IPS-15b (cell line): ENCODE results near the gene CPVL.

Experiments
- H3K27me3 ChIP-seq: one replicate; pipeline ENCODE4 v1.6.1; 2013; ENCODE audit warnings: low read length; ENCODE audit not compliant: control insufficient read depth, insufficient read depth
- H3K36me3 ChIP-seq: one replicate; pipeline ENCODE4 v1.6.1; 2013; ENCODE audit warnings: low read length; ENCODE audit not compliant: control insufficient read depth, insufficient read depth
- H3K4me1 ChIP-seq: one replicate; pipeline ENCODE4 v1.6.1; 2013; ENCODE audit warnings: mild to moderate bottlenecking, low read length; ENCODE audit not compliant: control insufficient read depth, insufficient read depth
- H3K4me3 ChIP-seq: one replicate; pipeline ENCODE4 v1.5.1; 2013; ENCODE audit warnings: low read depth, low read length
- H3K9ac ChIP-seq: one replicate; pipeline ENCODE4 v1.6.1; 2013; ENCODE audit warnings: low read depth, mild to moderate bottlenecking, low read length
- H3K9me3 ChIP-seq: one replicate; pipeline ENCODE4 v1.6.1; 2013; ENCODE audit warnings: mild to moderate bottlenecking, low read length; ENCODE audit not compliant: control insufficient read depth, insufficient read depth

Gene CPVL

DNA sequence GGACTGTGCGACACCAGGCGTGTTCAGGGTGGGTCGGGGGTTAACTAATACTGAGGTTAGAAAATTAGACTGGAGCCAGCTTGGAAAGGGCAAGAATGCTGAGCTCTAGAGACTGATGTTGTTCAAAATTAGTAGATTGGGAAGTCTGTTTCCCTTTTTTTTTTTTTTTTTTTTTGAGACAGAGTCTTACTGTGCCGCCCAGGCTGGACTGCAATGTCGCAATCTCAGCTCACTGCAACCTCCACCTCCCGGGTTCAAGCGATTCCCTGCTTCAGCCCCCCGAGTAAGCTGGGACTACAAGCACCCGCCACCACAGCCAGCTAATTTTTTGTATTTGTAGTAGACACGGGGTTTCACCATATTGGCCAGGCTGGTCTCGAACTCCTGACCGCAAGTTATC, 2.7 kb upstream of the CPVL start:
- peaks cover 8% of the 10 kb centered on the region for H3K4me1 ChIP-seq
- H3K9ac ChIP-seq = no peak overlapping the region
- H3K4me3 ChIP-seq = no peak overlapping the region
- H3K9me3 ChIP-seq = no peaks in the 10 kb centered on the region
- peaks cover 20% of the 10 kb centered on the region for H3K27me3 ChIP-seq
- H3K36me3 ChIP-seq = no peaks in the 10 kb centered on the region

DNA sequence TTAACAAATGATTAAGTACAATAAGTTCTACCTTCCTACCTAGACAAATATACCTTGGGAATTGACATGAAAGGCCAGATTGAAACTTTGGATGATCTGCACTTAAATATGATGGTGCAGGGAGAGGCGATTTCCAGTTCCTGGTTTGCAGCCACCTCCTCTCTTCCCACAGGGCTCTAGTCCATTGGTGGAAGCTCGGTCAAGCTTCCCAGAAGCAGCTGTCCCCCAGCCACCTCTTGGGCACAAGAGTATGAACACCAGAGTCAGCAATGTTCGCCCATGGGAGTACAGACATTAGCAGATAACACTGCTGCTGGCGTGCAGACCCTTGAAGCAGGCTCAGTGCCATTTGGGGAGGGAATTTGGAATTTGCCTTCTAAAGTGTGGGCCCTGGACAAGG, 1.5 kb upstream of the CPVL start:
- H3K4me3 ChIP-seq = no peak overlapping the region
- H3K4me1 ChIP-seq = peaks cover 8% of the 10 kb centered on the region
- no peaks in the 10 kb centered on the region for H3K9me3 ChIP-seq
- no peak overlapping the region for H3K9ac ChIP-seq
- peaks cover 20% of the 10 kb centered on the region for H3K27me3 ChIP-seq
- H3K36me3 ChIP-seq = no peaks in the 10 kb centered on the region

DNA sequence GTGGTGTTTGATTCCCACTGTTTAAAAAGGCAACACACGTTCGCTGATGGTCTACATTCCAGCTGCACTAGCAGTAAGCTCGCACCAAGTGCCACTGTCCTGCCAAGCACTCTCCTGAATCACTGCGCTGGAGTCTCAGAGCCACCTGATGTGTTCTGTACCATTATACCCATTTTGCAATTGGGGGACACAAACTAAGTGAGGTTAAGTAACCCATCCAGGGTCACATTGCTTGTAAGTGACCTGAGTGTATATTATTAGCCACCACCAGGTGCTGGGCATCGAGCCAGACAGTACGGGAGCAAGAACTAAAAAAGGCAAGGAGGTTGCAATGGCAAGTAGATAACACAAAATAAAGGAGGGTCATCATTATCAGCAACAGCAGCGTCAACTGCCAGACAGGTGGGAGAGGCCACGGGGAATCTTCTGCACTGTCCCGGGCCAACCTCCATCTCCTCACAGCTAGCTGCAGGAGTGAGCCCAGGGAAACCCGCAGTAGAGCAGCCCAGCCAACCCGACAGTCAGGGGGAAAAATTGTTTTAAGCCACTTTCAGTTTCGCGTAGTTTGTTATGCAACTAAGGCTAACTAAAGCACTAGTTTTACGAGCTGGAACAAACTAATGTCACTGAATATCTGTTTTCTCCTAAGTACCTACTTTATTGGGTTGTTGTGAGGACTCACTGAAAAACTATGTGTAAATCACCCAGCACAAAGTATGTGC, 712 bp upstream of the CPVL start:
- Histone ChIP-seq H3K9ac (no peak overlapping the region), H3K9me3 (no peaks in the 10 kb centered on the region), H3K4me1 (peaks cover 8% of the 10 kb centered on the region), H3K27me3 (peaks cover 20% of the 10 kb centered on the region), H3K36me3 (no peaks in the 10 kb centered on the region), H3K4me3 (peak overlapping the region; percentile 96)

DNA sequence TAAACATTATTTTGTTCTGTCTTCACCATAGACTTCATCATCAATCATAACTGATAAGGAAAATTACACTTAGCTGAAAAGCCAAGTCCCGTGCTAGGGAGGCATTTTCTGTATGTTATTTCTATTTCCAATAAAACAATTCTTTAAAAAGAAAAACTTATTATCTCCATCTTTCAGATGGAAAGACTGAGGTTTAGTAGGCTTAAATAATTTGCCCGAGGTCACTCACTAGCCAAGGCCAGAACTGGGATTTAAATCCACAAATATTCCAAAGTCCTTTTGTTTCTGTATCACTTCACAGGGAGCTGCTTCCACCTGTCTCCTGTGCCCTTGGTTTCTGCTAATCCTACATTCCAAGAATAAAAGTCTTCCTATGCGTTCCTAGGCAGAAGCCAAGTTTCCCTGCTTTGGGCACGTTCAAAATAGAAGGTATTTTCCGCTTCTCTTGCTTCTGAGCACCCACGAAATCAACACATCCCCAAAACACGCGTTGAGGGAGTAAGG, 732 bp downstream of the CPVL start:
- Histone ChIP-seq H3K4me3 (peak overlapping the region; percentile 96), H3K9ac (peak overlapping the region; percentile 72), H3K27me3 (peaks cover 20% of the 10 kb centered on the region), H3K36me3 (no peaks in the 10 kb centered on the region), H3K4me1 (peaks cover 8% of the 10 kb centered on the region), H3K9me3 (no peaks in the 10 kb centered on the region)

DNA sequence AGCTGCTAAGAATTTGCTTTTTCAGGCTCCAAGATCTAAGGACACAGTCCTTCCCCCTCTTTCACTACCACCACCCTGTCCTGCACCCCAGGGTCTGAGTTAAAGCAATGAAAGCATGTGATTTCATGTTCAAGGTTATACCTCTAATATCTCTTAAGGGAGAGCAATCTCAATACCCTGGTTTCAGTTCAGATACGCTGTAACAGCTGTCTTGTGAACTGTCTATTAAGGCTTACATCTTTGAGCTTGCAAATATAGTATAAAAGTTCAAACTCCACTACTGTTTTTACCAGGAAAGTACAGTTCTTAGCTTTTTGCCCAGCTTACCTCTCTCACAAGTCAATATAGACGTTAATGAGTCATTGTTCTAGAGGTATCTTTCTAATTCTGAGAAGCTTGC, 2.6 kb downstream of the CPVL start:
- H3K27me3 ChIP-seq = peaks cover 20% of the 10 kb centered on the region
- H3K36me3 ChIP-seq = no peaks in the 10 kb centered on the region
- no peak overlapping the region for H3K4me3 ChIP-seq
- no peaks in the 10 kb centered on the region for H3K9me3 ChIP-seq
- H3K9ac ChIP-seq = no peak overlapping the region
- peaks cover 8% of the 10 kb centered on the region for H3K4me1 ChIP-seq

DNA sequence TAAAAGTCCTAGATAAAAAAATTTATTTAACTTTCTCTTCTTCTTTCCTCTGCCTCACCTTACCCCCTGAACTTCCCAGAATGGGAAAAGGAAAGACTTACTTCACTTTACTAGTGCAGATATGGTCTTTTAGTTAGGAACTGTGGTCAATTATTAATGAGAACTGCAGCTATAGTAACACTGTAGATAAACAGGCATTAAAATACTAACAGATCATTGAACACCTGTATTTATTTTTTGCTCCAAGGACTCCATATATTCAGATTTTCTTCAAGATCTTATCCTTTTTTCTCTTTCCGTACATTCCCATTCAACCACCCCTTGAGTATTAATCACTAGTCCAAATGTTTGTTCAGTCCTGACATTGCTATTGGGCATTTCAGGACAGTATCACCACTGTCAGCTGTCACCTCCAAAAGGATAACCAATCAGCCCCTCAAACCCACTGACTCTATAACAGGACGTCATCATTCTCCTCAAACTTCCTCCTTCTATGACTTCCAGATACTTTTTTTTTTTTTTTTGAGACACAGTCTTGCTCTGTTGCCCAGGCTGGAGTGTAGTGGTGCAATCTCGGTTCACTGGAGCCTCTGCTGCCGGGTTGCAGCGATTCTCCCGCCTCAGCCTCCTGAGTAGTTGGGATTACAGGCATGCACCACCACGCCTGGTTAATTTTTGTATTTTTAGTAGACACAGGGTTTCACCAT, 4.2 kb downstream of the CPVL start:
- Histone ChIP-seq H3K9ac (no peak overlapping the region), H3K36me3 (no peaks in the 10 kb centered on the region), H3K27me3 (peaks cover 20% of the 10 kb centered on the region), H3K4me1 (peaks cover 7% of the 10 kb centered on the region), H3K4me3 (no peak overlapping the region), H3K9me3 (no peaks in the 10 kb centered on the region)

DNA sequence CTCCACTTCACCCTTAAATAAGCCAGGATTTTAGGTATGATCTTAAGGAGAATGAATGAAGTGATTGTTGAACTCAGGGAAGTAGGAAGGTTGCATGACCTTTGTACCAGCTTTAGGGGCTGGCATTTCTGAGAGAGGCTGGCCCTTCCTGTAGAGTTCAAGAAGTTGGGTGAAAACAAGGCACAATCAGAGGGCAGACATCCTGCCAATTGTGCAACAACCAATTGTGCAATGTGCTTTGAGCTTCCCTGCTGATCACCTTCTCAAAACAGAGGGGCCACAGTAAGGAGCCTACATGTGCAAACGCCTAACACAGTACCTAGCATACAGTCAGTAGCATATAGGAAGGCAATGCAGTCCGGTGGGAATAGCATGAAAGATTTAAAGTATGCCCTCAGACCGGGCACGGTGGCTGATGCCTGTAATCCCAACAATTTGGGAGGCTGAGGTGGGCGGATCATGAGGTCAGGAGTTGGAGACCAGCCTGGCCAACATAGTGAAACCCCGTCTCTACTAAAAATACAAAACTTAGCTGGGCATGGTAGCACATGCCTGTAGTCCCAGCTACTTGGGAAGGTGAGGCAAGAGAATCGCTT, 5.4 kb downstream of the CPVL start:
- H3K27me3 ChIP-seq = peaks cover 12% of the 10 kb centered on the region
- no peak overlapping the region for H3K4me3 ChIP-seq
- no peaks in the 10 kb centered on the region for H3K9me3 ChIP-seq
- H3K9ac ChIP-seq = no peak overlapping the region
- H3K4me1 ChIP-seq = peaks cover 3% of the 10 kb centered on the region
- H3K36me3 ChIP-seq = no peaks in the 10 kb centered on the region

DNA sequence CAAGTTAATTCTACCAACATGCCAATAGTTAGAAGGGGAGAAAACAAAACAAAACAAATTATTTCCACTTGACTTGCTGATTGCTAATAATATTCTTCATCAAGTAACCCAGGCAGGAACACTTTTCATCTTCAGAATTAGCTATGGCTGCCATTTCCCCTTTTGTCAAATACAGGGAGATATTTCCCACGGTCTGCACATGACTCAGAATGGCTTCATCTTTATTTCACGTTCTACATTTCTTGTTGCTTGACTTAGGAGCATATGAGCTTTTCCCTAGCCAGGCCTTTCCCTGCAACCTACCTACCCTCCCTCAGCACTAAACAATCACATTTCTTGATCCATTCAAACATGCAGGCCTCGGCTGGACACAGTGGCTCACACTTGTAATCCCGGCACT, 6.5 kb downstream of the CPVL start:
- peaks cover 1% of the 10 kb centered on the region for H3K27me3 ChIP-seq
- H3K4me3 ChIP-seq = no peak overlapping the region
- H3K36me3 ChIP-seq = no peaks in the 10 kb centered on the region
- no peak overlapping the region for H3K9ac ChIP-seq
- no peaks in the 10 kb centered on the region for H3K9me3 ChIP-seq
- H3K4me1 ChIP-seq = no peaks in the 10 kb centered on the region

DNA sequence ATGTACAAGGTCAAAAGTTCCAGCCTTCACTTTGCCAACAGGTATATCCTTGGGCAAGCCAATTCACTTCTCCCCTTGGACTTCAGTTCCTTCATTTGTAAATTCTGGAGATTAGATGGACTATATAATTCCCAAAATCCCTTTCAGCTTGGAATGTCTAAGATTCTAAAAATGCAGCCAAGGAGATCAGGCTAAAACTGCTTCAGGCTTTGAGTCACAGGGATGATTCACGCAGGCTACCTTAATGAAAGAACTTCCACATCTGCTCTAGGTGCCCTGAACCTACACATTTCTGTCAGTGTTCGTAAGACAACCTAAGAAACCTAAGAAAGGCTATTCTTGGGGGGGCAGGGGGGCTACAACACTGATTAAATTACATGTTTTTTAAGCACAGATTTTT, 7.1 kb downstream of the CPVL start:
- Histone ChIP-seq H3K27me3 (no peaks in the 10 kb centered on the region), H3K9ac (no peak overlapping the region), H3K4me1 (no peaks in the 10 kb centered on the region), H3K4me3 (no peak overlapping the region), H3K36me3 (no peaks in the 10 kb centered on the region), H3K9me3 (no peaks in the 10 kb centered on the region)

DNA sequence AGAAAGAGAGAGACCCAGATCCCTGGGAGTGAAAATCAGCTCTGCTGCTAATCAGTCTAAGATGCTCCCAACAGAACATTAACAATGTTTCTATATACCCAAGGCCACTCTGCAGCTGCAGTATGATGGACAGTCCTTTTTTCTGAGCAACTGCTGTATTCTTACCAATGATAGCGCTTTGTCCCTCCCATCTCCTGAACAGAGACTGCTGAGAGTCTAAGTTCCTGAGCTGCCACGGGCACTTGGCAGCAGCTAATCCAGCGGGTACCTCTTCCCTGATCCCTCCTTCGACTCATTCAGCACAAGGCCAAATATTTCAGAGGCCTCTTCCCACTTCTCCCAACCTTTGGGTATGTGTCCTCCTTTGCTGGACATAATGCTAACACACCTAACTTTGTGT, 7.7 kb downstream of the CPVL start:
- no peaks in the 10 kb centered on the region for H3K27me3 ChIP-seq

DNA sequence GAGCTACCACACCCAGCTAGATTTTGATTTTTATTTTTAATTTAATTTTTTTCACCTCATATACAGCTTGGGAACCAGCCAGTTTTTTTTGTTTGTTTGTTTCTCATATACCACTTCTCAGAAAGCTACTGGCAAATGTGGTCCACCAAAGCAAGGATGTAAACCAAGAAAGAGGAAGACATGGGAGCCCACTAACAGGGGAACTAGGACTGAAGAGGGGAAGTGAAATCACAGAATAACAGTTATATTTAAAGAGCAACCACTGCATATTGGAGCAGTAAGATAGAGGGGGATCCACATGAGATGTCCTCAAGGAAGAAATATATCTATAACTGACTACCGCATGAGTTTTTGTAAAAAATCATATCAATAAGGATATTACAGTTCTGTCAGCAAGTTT, 10.5 kb downstream of the CPVL start:
- no peaks in the 10 kb centered on the region for H3K27me3 ChIP-seq
- no peaks in the 10 kb centered on the region for H3K9me3 ChIP-seq
- H3K4me3 ChIP-seq = no peak overlapping the region
- no peaks in the 10 kb centered on the region for H3K4me1 ChIP-seq
- no peaks in the 10 kb centered on the region for H3K36me3 ChIP-seq
- H3K9ac ChIP-seq = no peak overlapping the region

More for the DNA sequence above, 7.7 kb downstream of the CPVL start:
- Histone ChIP-seq H3K4me3 (no peak overlapping the region), H3K4me1 (no peaks in the 10 kb centered on the region), H3K36me3 (no peaks in the 10 kb centered on the region), H3K9ac (no peak overlapping the region), H3K9me3 (no peaks in the 10 kb centered on the region)

DNA sequence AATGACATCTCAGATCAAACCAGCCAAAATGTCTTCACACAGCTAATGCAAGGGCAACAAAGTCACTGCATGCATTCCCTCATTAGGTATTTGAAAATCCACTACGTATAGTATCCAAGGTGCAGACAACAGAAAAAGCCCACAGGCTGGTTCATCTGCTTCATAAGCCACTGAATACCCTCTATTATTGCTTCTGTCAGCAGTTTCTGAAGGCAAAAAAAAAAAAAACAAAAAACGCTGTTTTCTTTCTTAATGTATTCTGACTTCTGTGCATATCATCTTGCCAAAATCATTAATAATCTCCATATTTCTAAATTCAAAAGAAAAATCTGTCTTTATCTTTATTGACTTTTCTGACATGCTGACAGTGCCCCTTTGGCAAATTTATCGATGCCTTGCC, 13.4 kb downstream of the CPVL start:
- Histone ChIP-seq H3K36me3 (no peaks in the 10 kb centered on the region), H3K27me3 (no peaks in the 10 kb centered on the region), H3K4me1 (no peaks in the 10 kb centered on the region), H3K9ac (no peak overlapping the region), H3K4me3 (no peak overlapping the region), H3K9me3 (no peaks in the 10 kb centered on the region)
